C4-2B (cell line): ENCODE measurements around the gene UAP1L1.

Experiments
- H3K27ac ChIP-seq: fragments of 450-650 bp; 2 replicates; pipeline ENCODE4 v1.5.1; 2017
- ZFX ChIP-seq: fragments of 450-650 bp; IDR thresholded peaks from 2 replicates; pipeline ENCODE4 v1.6.1; 2017
- TF ChIP-seq, protein P1 (sequence below): fragments of 450-650 bp; conservative IDR thresholded peaks from 2 replicates; pipeline ENCODE4 v1.5.1; 2017; ENCODE audit warnings: mild to moderate bottlenecking

The UAP1L1 gene, protein sequence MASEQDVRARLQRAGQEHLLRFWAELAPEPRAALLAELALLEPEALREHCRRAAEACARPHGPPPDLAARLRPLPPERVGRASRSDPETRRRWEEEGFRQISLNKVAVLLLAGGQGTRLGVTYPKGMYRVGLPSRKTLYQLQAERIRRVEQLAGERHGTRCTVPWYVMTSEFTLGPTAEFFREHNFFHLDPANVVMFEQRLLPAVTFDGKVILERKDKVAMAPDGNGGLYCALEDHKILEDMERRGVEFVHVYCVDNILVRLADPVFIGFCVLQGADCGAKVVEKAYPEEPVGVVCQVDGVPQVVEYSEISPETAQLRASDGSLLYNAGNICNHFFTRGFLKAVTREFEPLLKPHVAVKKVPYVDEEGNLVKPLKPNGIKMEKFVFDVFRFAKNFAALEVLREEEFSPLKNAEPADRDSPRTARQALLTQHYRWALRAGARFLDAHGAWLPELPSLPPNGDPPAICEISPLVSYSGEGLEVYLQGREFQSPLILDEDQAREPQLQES

DNA sequence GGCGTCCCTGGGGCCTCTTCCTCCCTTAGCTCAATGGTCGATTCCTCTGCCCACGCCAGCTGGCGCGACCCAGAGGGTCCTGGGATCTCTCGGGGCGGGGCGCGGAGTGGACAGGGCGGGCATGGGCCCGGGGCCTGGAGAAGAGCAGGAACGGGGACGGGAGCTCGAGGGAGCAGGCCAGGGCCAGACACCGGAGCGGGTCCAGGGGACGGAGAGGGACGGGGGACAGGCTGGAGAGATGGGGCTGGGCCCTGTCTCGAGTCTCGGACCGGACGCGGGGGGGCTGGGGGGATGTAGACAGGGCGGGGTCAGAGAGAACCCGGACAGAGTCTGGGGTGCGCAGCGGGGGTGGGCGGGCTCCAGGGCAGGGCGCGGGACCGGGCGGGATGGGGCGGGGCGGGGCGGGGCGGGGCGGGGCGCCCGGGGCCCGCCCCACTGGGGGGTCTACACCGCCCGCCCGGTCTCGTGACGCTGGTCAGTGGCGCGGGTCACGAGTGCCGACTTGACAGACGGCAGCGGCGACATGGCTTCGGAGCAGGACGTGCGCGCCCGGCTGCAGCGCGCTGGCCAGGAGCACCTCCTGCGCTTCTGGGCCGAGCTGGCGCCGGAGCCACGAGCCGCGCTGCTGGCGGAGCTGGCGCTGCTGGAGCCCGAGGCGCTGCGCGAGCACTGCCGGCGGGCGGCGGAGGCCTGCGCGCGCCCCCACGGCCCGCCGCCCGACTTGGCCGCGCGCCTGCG is at the start of gene UAP1L1:
UAP1L1 (plus strand) TSS at position 508 of the 738 bp plus-strand sequence; CDS start at position 524, 16 bp downstream.
- peak; percentile 77; the same call in 1 of the 2 replicates for TF ChIP-seq ZFX
- TF ChIP-seq, protein P1, sequence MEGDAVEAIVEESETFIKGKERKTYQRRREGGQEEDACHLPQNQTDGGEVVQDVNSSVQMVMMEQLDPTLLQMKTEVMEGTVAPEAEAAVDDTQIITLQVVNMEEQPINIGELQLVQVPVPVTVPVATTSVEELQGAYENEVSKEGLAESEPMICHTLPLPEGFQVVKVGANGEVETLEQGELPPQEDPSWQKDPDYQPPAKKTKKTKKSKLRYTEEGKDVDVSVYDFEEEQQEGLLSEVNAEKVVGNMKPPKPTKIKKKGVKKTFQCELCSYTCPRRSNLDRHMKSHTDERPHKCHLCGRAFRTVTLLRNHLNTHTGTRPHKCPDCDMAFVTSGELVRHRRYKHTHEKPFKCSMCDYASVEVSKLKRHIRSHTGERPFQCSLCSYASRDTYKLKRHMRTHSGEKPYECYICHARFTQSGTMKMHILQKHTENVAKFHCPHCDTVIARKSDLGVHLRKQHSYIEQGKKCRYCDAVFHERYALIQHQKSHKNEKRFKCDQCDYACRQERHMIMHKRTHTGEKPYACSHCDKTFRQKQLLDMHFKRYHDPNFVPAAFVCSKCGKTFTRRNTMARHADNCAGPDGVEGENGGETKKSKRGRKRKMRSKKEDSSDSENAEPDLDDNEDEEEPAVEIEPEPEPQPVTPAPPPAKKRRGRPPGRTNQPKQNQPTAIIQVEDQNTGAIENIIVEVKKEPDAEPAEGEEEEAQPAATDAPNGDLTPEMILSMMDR: no peak
- peak within 1 kb of the TSS; percentile 71 for H3K27ac ChIP-seq

DNA sequence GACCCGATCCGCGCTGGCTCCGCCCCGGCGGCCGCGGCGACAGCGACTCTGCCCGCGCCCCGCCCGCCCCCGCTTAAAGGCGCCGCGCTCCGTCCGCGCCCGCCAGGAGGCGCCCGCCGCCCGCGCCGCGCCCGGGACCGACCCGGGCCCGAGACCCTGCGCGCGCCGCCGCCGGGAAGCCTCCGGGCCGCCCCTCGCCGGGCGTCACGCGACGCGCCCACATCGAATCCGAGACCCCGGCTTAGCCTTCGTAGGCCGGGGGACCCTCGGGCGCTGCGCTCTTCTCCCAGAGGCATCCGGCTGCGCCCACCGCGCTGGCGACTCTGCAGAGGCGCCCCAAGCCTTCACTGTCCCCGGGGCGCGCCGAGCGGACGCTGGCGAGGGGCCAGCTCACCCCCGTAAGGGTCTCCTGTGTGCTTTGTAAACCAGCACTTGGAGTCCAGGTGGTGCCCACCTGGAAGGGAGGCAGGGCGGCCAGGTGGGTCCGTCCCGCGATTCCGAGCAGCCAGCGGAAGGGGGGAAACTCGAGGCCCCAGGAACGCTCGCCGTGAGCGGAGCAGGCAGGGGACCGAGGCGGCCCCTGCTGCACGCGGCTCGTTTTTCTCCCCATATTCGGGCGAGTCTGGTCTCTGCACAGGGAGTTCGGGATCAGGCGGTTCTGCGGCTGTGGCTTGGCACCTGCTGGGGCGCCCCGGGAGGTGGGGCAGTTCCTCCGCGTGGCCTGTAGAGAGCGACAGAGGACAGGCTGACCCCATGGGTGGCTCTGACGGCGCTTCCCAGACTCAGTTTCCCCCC is 48.9 kb upstream of the UAP1L1 start:
- TF ChIP-seq ZFX: no peak
- TF ChIP-seq, protein P1: peak; percentile 88
- peak overlapping the region; percentile 91 for H3K27ac ChIP-seq

DNA sequence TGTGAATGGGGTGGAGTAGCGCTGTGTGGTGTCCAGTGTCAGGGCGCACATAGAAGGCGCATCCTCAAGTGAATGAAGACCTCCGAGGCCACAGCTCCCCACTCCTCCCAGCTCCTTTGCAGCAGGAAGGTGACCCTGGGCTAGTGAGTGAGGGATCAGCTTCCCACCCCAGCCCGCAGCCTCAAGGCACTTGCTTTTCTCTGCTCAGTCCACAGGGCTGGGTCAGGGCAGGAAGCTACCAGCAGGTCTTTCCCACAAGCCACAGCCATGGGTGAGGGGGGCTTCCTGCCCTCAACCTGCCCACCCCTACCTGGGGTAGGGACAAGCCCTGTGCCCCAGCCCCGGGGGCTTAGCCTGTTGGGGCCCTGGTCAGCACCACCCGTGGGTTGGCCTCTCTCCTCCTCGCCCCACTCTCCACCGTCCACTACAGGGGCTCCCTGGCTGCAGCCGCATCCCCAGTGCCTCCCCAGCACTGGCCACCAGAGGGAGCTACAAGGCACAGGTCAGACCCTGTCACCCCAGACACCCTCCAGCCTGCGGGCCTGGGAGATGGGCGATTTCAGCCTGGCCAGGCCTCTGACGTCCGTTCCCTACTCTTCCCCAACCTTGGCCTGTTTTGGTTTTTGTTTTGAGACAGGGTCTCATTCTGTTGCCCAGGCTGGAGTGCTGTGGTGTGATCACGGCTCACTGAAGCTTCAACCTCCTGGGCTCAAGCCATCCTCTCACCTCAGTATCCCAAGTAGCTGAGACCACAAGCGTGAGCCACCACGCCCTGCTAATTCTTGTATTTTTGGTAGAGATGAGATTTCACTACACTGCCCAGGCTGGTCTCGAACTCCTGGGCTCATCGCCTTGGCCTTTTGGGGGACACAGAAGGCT is 48.0 kb upstream of the UAP1L1 start:
- peak overlapping the region; percentile 91 for H3K27ac ChIP-seq
- TF ChIP-seq, protein P1: peak; percentile 97
- TF ChIP-seq ZFX: no peak

DNA sequence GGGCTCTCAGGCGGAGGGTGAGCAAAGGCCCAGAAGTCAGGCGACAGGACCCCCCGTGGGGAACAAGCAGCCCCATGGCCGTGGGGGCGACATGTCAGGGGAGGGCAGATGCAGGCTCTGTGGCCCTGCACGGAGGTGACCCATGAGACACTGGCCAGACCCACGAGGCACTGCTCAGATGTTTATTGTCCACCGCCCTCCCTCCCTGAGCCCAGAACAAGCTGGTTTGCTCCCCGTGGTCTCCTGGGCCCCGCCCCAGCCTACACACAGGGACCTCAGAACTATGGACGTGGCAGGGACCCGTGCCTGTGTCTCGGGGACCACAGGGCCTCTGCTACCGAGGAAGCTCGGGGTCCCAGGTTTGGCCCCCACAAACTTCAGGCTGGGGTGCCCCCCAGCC is 47.3 kb upstream of the UAP1L1 start:
- no peak for TF ChIP-seq ZFX
- TF ChIP-seq, protein P1: no peak
- H3K27ac ChIP-seq: no peak overlapping the region

DNA sequence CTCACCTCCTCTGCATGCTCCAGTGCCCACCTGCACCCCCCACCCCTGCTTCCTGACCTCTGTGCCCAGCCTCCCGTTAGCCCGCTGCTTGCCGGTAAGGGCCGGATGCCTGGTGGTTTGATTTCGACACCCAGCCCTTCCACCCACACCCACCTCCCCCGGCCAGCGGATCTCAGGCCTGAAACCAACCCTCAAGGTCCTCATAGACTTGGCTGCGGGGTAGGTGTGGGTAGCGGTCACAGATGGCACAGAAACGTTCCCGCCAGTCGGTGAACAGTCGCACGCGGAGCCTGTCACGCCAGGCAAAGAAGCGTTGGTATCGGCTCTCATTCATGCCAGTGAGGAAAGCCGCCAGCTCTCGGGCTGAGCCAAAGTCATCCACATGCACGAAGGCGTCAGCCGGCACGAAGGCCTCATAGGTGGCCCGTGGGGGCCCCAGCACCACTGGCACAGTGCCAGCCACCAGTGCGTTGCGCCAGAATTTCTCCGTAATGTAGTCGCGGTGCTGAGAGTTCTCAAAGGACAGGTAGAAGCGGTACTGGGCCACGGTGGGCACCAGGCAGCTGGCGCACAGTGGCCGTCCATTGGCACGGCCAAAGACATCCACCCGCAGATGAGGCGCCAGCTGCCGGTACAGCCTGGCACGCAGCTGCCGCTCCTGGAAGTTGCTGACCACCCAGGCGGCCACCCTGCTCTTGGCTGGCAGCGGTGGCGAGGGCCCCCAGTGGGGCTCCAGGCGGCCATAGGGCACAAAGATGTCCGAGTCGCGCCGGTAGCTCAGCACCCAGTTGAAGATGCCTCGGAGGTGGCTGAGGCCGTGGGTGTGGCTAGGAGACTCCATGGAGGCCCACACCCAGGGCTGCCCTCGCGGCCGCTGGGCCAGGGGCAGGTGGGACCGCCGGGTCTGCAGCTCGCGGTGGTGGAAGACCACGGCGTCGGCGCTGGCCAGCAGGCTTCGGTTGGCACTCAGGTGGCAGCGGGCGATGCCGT is 46.5 kb upstream of the UAP1L1 start:
- H3K27ac ChIP-seq: no peak overlapping the region
- TF ChIP-seq, protein P1: no peak
- TF ChIP-seq ZFX: no peak
